Neuron (in vitro differentiated cells): ENCODE data around the gene PUS1.

Experiments
- H2AFZ ChIP-seq: one replicate; pipeline ENCODE4 v1.6.1; 2013; ENCODE audit warnings: low read depth, mild to moderate bottlenecking, inconsistent platforms, low read length, moderate library complexity
- H3K27me3 ChIP-seq: one replicate; pipeline ENCODE4 v1.6.1; 2013; ENCODE audit warnings: low read length; ENCODE audit not compliant: insufficient read depth
- H3K36me3 ChIP-seq: one replicate; pipeline ENCODE4 v1.6.1; 2013; ENCODE audit warnings: low read length; ENCODE audit not compliant: insufficient read depth
- H3K4me1 ChIP-seq: one replicate; pipeline ENCODE4 v1.6.1; 2013; ENCODE audit warnings: low read length; ENCODE audit not compliant: insufficient read depth
- H3K4me3 ChIP-seq: 2 replicates; pipeline ENCODE4 v1.5.1; 2013; ENCODE audit warnings: mild to moderate bottlenecking, low read length, moderate library complexity
- H3K9me3 ChIP-seq: one replicate; pipeline ENCODE4 v1.6.1; 2013; ENCODE audit warnings: low read length

The PUS1 gene

GRCh38 chr12:131915823-131916222, 13.3 kb upstream of the PUS1 start:
- Histone ChIP-seq H3K27me3 (no peaks in the 10 kb centered on the region), H3K4me3 (no peak overlapping the region), H3K36me3 (peaks cover 71% of the 10 kb centered on the region), H2AFZ (no peak overlapping the region), H3K4me1 (no peaks in the 10 kb centered on the region), H3K9me3 (no peaks in the 10 kb centered on the region)

- no peak overlapping the region for H2AFZ ChIP-seq
- no peaks in the 10 kb centered on the region for H3K27me3 ChIP-seq
- H3K36me3 ChIP-seq = peaks cover 71% of the 10 kb centered on the region
- H3K9me3 ChIP-seq = no peaks in the 10 kb centered on the region
- no peaks in the 10 kb centered on the region for H3K4me1 ChIP-seq
- H3K4me3 ChIP-seq = no peak overlapping the region
These were observed 12.6 kb upstream of the PUS1 start for GRCh38 chr12:131916306-131917138.

- peaks cover 72% of the 10 kb centered on the region for H3K36me3 ChIP-seq
- H3K27me3 ChIP-seq = no peaks in the 10 kb centered on the region
- H3K9me3 ChIP-seq = no peaks in the 10 kb centered on the region
- no peak overlapping the region for H3K4me3 ChIP-seq
- H2AFZ ChIP-seq = no peak overlapping the region
- H3K4me1 ChIP-seq = no peaks in the 10 kb centered on the region
These were observed 11.9 kb upstream of the PUS1 start for GRCh38 chr12:131917139-131917710.

- Histone ChIP-seq H3K4me1 (no peaks in the 10 kb centered on the region), H3K27me3 (no peaks in the 10 kb centered on the region), H3K9me3 (no peaks in the 10 kb centered on the region), H3K36me3 (peaks cover 71% of the 10 kb centered on the region), H2AFZ (no peak overlapping the region), H3K4me3 (no peak overlapping the region)
These were observed 11.3 kb upstream of the PUS1 start for GRCh38 chr12:131917711-131918306.

- H3K36me3 ChIP-seq = peaks cover 70% of the 10 kb centered on the region
These were observed 10.6 kb upstream of the PUS1 start for GRCh38 chr12:131918311-131919050.

GRCh38 chr12:131919051-131919347, 10.1 kb upstream of the PUS1 start:
- Histone ChIP-seq H2AFZ (no peak overlapping the region), H3K27me3 (no peaks in the 10 kb centered on the region), H3K9me3 (no peaks in the 10 kb centered on the region), H3K4me3 (no peak overlapping the region), H3K4me1 (no peaks in the 10 kb centered on the region), H3K36me3 (peaks cover 66% of the 10 kb centered on the region)

More at GRCh38 chr12:131918311-131919050, 10.6 kb upstream of the PUS1 start:
- H3K9me3 ChIP-seq = no peaks in the 10 kb centered on the region
- no peaks in the 10 kb centered on the region for H3K4me1 ChIP-seq
- H3K4me3 ChIP-seq = no peak overlapping the region
- H3K27me3 ChIP-seq = no peaks in the 10 kb centered on the region
- no peak overlapping the region for H2AFZ ChIP-seq

GRCh38 chr12:131919366-131920156, 9.5 kb upstream of the PUS1 start:
- Histone ChIP-seq H3K9me3 (no peaks in the 10 kb centered on the region), H3K4me3 (no peak overlapping the region), H2AFZ (no peak overlapping the region), H3K4me1 (no peaks in the 10 kb centered on the region), H3K27me3 (no peaks in the 10 kb centered on the region), H3K36me3 (peaks cover 61% of the 10 kb centered on the region)

GRCh38 chr12:131920157-131920508, 8.9 kb upstream of the PUS1 start:
- H3K4me3 ChIP-seq = no peak overlapping the region
- no peak overlapping the region for H2AFZ ChIP-seq
- no peaks in the 10 kb centered on the region for H3K4me1 ChIP-seq
- H3K36me3 ChIP-seq = peaks cover 55% of the 10 kb centered on the region
- no peaks in the 10 kb centered on the region for H3K27me3 ChIP-seq
- no peaks in the 10 kb centered on the region for H3K9me3 ChIP-seq

- H2AFZ ChIP-seq = no peak overlapping the region
- H3K9me3 ChIP-seq = no peaks in the 10 kb centered on the region
- peaks cover 48% of the 10 kb centered on the region for H3K36me3 ChIP-seq
- no peaks in the 10 kb centered on the region for H3K27me3 ChIP-seq
- no peaks in the 10 kb centered on the region for H3K4me1 ChIP-seq
- no peak overlapping the region for H3K4me3 ChIP-seq
These were observed 7.9 kb upstream of the PUS1 start for GRCh38 chr12:131920902-131921840.

- H3K27me3 ChIP-seq = no peaks in the 10 kb centered on the region
- H3K4me1 ChIP-seq = no peaks in the 10 kb centered on the region
- no peaks in the 10 kb centered on the region for H3K9me3 ChIP-seq
- no peak overlapping the region for H3K4me3 ChIP-seq
- peaks cover 44% of the 10 kb centered on the region for H3K36me3 ChIP-seq
- no peak overlapping the region for H2AFZ ChIP-seq
These were observed 7.0 kb upstream of the PUS1 start for GRCh38 chr12:131921866-131922769.

- Histone ChIP-seq H3K4me1 (no peaks in the 10 kb centered on the region), H3K4me3 (no peak overlapping the region), H3K27me3 (no peaks in the 10 kb centered on the region), H2AFZ (no peak overlapping the region), H3K36me3 (peaks cover 41% of the 10 kb centered on the region), H3K9me3 (no peaks in the 10 kb centered on the region)
These were observed 6.3 kb upstream of the PUS1 start for GRCh38 chr12:131922772-131923171.
